GM12878 (cell line): ENCODE data around the gene NEURL4.

Source experiments
- TCF7 ChIP-seq: IDR thresholded peaks from 2 replicates; pipeline ENCODE4 v1.6.1; 2014; ENCODE audit warnings: antibody characterized with exemption, borderline replicate concordance
- TF ChIP-seq, protein P1 (sequence below), 3 experiments: IDR thresholded peaks in 2 of 3; conservative IDR thresholded peaks in 1 of 3; 2 replicates each; pipeline ENCODE4 v1.5.1; 2011; ENCODE audit warnings: low read depth in 3 of 3, low read length in 3 of 3, mild to moderate bottlenecking in 3 of 3, control low read depth in 2 of 3, moderate library complexity in 2 of 3, inconsistent platforms in 1 of 3, mixed read lengths in 1 of 3; ENCODE audit not compliant: control insufficient read depth in 2 of 3, insufficient read depth in 1 of 3; ENCODE audit errors: extremely low read depth in 1 of 3

DNA sequence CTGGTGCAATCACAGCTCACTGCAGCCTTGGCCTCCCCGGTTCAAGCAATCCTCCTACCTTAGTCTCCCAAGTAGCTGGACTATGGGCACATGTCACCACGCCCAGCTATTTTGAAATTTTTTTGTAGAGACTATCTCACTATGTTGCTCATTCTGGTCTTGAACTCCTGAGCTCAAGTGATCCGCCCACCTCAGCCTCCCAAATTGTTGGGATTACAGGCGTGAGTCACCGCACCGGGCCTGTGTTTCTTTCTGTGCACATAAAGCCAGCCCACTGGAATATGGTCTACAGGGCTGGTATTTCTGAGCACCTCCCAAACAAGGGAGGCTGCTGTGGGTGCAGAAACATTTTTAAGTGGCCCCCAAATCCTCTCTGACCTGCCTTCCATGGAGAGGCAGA is 34.2 kb upstream of the NEURL4 start:
- no peak for TF ChIP-seq TCF7
- TF ChIP-seq, protein P1, sequence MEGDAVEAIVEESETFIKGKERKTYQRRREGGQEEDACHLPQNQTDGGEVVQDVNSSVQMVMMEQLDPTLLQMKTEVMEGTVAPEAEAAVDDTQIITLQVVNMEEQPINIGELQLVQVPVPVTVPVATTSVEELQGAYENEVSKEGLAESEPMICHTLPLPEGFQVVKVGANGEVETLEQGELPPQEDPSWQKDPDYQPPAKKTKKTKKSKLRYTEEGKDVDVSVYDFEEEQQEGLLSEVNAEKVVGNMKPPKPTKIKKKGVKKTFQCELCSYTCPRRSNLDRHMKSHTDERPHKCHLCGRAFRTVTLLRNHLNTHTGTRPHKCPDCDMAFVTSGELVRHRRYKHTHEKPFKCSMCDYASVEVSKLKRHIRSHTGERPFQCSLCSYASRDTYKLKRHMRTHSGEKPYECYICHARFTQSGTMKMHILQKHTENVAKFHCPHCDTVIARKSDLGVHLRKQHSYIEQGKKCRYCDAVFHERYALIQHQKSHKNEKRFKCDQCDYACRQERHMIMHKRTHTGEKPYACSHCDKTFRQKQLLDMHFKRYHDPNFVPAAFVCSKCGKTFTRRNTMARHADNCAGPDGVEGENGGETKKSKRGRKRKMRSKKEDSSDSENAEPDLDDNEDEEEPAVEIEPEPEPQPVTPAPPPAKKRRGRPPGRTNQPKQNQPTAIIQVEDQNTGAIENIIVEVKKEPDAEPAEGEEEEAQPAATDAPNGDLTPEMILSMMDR (IDR thresholded peaks at IDR 0.05 in 2 of 3, conservative IDR thresholded peaks at IDR 0.05 in 1 of 3; ENCODE audit: control insufficient read depth in 2 of 3, extremely low read depth in 1 of 3, insufficient read depth in 1 of 3, low read depth in 3 of 3, low read length in 3 of 3) = no peak
